Jurkat, Clone E6-1 (cell line): Measurements from ENCODE around the gene ARHGAP24.
"Not testable (repeated sequence)": the region's sequence is repeated elsewhere in the genome, so short reads cannot be mapped to it uniquely, and the experiment has no call there.

Experiments used
- DNase-seq: peaks from one replicate; pipeline ENCODE4 v3.0.0-alpha.2; 2011; ENCODE audit warnings: low read depth, low spot score
- H3K4me3 ChIP-seq: 2 replicates; pipeline ENCODE4 v1.5.1; 2011; ENCODE audit warnings: mild to moderate bottlenecking, low read length, control low read depth, moderate library complexity

The ARHGAP24 gene

DNA sequence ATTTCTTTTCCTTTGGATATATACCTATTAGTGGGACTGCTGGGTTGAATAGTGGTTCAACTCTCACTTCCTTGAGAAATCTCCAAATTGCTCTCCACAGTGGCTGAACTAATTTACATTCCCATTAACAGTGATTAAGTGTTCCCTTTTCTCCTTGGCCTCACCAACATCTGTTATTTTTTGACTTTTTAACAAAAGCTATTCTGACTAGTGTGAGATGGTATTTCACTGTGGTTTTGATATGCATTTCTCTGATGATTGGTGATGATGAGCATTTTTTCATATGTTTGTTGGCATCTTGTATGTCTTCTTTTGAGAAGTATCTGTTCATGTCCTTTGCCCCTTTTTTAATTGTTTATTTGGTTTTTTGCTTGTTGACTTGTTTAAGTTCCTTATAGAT, 471.9 kb downstream of the ARHGAP24 start:
- DNase-seq, result no peak
- no peak overlapping the region for H3K4me3 ChIP-seq

DNA sequence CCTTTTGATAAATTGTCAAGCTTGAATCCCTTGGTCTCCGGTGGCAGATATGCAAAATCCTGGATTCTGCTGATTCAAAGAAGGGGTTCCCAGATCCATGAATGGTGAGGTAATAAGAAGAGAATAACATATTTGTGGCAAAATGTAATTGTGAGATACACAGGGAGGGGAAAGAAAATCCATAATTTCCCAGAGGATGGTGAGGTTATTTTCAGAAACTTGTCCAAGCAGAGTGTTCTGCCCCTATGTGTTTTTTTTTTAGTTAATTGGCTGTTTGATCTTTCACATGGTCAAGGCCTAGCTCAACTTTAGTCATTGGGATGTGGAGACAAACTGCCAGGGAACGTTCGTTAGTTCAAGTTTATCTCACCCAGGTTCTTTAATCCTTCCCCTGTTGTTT, 476.1 kb downstream of the ARHGAP24 start:
- DNase-seq, result no peak
- H3K4me3 ChIP-seq, result no peak overlapping the region

DNA sequence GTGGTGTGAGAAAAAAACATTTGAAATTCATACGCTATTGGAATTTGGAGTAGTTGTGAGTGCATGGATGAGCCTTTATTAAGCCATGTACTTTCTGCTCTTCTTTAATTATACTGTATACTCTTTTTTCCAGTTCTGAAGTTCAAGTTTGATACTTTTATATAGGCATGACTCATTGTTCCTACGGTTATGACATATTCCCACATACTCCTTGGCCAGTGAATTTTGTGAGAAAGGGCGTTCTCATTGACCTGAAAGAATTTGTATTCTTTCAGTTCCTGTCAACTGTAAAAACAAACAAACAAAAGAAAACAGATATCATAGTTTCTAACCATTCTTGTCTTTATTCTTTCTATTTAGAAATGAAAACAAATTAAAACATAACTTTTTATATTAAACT, 477.6 kb downstream of the ARHGAP24 start:
- H3K4me3 ChIP-seq, result no peak overlapping the region
- DNase-seq, result no peak

DNA sequence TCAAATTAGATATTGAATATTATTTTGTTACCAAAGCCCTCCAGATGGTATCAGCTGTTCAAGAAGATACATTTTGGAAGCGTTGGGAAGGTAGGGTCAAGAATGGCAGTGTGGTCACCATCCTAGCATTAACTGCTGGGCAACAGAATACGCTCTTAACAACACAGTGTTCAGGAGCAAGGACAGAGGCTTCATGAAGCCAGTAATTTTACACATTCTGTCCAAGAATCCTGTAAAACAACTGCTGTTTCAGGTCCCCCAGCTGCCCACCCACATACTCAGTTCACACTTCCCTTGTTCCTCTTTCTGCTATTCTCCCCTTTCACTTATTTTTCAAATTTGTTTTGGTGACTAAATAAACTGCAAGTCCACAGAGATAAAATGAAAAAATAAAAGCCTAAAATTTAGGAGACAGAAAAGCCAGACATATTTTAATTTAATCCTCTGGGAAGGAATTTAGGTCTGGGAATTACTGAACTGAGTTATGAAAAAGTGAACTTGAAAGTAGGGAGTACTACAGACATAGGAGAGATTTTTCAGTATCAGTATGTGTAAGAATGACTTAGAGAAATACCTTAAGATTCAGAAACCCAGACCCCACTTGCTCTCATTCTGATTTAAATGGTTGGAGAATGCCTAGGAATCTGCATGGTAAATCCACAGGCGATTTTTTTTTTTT, 478.2 kb downstream of the ARHGAP24 start:
- no peak for DNase-seq
- no peak overlapping the region for H3K4me3 ChIP-seq

DNA sequence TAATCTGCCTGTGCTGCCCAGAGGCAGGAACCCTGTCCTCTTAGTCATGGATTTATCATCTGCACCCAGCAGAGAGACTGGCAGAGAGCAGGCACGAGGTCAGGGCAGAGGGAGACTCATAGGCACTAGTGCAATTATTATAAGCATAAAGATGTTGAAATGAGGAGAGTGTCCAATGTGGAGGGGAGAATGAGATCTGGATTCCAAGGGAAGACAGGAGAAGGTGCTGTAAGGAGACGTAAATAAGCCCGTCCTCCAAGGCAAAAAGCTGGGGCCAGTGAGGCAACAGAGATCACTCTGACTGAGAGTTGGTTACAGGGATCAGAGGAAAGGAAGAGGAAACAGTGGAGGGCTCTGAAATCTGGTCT, 478.7 kb downstream of the ARHGAP24 start:
- no peak for DNase-seq
- no peak overlapping the region for H3K4me3 ChIP-seq

DNA sequence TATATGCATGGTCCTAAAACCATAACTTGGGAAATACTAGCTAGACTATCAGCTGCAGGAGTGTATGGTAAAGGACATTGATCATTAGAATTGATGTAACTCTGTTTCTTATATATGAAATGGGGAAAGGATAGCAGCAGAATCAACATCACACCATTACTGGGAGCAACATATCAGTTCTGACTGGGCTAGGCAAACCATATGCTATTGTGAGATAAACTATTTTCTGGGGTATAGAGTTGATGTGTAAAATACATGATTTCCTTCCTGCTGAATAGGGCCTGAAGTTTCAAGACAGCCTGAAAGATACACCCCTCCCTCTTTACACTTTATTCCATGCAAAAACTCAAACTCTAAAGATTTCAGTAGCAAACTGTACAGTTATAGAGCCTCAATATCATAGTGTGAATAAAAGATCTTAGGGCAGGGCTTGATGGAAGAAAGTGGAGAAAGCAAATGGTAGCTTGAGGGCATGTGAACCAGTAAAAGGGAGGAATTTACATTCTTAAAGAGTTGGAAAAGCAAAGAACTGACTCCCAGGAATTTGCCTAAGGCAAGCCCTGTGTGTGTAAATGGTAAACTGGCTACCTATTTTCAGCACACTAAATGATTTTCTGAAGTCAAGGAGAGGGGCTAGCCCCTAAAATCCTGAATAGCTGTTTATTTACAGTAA, 480.8 kb downstream of the ARHGAP24 start:
- no peak overlapping the region for H3K4me3 ChIP-seq
- no peak for DNase-seq

DNA sequence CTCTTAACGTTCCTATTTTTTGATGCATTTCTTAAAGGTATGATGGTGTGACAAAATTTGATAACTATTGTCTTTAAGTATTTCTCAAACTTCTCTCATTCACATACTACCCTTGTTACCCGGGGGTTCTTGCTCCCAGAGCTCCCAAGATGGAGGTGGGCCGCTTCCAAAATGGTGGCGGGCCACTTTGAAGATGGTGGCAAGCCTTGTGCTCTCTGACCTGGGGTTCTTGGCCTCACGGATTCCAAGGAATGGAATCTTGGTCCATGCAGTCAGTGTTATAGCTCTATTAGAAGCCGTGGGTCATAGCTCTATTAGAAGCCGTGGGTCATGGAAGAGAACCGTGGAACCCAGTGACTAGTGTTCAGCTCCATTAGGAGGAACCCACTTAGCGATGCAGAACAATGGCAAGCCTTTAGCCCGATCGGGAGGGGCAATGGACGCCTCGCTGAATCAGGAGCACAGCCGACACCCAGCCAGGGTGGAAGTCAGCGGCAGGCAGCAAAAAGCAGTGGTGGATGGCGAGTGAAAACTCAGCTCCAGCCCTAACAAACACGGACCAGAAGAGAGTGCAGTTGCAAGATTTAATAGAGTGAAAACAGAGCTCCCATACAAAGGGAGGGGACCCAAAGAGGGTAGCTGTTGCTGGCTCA, 481.5 kb downstream of the ARHGAP24 start:
- no peak for DNase-seq
- H3K4me3 ChIP-seq, result no peak overlapping the region

DNA sequence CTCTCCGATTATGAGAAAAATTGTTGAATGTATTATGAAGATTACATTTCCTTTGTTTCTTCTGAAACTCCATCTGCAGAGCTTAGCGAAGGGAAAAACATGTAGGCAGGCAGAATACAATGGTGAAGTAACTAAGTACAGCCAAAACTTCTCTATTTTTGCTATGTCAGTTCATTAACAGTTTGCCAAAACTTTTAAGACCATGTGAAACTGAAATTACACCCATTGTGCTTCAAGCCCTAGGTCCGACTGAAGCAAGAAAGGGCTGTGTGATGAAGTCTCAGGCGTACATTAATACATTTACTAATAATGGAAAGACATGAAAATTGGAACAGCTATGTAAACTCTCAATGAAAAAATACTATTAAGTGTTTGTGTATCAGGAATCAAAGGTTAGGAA, 486.9 kb downstream of the ARHGAP24 start:
- H3K4me3 ChIP-seq, result no peak overlapping the region

DNA sequence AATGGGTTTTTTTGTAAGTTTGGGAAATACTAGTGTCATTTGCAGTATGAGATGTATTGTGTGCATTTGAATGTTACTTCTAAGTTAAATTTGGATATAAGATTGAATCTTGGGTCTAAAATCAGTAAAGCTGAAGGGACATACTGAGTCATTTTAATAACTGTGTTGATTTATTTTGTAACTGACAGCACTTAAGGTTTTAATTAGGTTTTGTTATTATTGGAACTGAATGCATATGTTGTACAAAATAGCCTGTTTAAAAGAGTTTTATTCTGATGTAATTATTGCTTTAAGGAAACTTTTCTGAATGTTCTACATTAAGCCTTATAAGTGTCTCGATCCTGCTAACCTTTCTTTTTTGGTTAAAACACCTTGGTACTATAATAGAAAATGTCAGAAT, 488.3 kb downstream of the ARHGAP24 start:
- no peak for DNase-seq

More for the DNA sequence above, 486.9 kb downstream of the ARHGAP24 start:
- no peak for DNase-seq

DNA sequence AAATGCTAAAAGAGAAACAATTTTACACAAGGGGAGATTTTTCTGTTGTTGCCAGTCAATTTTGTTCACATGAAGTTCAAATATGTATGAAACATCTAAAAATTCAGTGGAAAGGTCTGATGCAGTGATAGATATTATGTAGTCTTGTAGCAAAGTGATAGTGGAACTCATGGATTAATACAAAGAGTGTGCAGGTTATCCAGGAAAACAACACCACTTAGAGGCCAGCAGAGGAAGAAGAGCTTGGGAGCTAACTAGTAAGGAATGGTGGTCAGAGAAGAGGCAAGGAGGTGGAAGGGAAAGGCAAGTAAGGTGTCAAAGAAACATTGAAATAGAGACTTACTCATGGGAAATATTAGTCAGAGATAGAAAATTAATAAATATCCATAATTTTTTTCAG, 489.3 kb downstream of the ARHGAP24 start:
- H3K4me3 ChIP-seq, result no peak overlapping the region
- no peak for DNase-seq

More for the DNA sequence above, 488.3 kb downstream of the ARHGAP24 start:
- H3K4me3 ChIP-seq, result no peak overlapping the region

DNA sequence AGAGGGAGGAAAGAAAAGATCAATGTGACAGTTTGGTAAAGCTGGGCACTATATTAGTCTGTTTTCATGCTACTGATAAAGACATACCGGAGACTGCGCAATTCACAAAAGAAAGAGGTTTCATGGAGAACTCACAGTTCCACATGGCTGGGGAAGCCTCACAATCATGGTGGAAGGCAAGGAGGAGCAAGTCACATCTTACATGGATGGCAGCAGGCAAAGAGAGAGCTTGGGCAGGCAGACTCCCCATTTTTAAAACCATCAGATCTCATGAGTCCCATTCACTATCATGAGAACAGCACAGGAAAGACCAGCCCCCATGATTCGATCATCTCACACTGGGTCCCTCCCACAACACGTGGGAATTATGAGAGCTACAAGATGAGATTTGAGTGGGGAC, 490.1 kb downstream of the ARHGAP24 start:
- not testable (repeated sequence) for DNase-seq, H3K4me3 ChIP-seq

DNA sequence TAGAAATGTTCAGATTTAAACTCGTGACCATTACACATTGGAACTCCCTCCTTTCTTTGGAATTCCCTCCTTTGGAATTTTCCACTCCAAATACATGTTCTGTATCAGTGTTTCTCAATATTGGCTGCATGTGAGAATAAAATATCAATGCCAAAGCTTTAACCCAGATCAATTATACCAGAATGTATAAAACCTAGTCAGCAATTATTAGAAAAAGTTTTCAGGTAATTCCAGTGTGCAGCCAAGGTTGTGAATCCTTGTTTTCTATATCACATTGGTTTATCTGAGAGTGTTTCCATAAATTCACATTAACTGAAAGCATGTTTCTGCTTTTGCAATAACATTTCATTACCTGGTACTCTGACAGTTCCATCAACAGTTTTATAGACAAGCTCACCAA, 490.6 kb downstream of the ARHGAP24 start:
- DNase-seq, result no peak
- H3K4me3 ChIP-seq, result no peak overlapping the region

DNA sequence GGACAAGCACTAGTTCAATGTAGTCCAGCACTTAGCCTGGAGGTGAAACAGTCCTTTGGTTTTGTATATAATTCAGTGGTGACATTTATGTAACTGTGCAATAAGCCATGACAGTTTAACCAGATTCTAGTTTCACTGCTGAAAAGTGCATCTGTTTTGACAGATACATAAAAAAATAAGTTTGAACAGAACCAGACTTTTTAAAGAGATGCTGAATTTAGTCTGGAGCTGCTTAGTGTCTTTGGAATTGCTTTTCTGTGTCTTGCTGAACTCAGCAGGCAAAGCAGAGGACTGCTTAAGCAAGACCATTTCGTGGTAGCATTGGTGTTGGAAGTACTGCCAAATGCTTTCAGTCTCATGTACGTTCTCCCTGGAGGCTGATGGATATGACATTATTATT, 491.4 kb downstream of the ARHGAP24 start:
- no peak for DNase-seq
- no peak overlapping the region for H3K4me3 ChIP-seq

DNA sequence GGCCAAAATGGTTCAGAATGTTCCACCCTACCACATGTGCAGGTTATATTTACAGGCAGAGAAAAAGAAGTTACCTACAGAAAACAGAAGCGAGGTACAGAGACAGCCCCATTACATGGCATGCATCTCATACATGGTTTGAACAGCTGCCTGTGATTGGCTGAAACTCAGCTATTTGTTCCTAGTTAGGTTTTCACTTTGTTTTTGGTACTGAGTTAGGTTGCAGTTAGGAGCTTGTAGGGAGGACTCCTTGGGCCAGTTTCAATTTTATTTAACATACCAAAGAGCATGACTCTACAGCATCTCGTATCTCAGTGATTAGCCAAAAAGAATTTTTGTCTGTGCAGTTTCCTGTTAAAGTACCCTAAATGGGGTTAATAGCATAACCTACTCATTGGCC, 492.9 kb downstream of the ARHGAP24 start:
- no peak for DNase-seq
- no peak overlapping the region for H3K4me3 ChIP-seq

DNA sequence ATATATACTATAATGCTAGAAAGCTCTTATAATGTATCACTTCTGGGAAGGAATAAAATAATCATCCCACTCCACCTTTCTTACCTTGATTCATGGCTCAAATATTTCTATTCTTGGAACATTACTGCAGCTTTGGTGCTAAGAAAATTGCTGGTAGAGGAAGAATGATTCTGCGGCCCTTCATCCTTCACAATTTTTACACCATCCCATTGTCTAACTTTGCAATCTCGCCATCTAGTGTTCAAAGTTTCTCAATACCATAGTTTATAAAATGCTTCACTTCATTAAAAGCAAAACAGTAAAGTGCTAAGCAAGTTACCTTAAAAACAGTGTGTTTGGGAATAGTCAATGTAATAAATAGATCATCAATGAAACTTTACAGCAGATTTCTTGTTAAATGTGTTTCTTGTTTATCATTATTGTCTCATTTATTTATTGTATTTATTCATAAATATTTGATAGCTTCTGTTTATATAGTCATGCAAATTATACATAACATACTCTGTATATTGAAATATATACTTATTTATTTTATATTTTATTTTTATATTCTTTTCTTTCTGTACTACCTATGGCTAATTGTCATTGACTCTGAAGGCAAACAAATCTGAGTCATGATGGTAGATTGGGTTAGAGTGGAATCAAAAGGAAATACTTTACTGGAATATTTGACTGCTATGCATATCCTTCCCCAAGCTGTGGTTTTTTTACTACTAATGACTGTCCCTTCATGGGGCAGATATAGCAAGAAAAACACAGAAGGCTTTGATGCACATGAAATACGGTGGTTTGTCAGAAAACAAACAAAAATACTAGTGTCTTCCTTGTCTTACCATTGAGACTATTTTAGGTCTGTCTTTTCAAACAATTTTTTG, 494.2 kb downstream of the ARHGAP24 start:
- peak; percentile 18 for DNase-seq
- no peak overlapping the region for H3K4me3 ChIP-seq

DNA sequence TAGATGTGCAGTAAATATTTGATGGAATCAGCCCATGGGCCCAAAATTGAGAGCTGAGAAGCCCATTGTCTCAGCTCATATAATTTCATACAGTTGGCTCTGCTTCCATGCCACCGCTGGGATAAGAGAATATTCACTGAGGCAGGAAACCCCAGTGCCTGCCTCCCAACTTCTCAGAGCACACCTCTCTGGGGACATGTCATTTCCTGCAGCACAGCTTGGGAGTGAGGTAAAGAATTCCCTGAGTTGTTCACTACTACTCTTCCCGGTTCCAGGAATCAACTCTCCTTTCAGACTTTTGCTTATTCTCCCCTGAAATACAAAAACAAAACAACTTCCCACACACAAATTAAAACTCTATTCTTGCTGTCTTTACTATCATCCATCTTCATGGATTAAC, 495.6 kb downstream of the ARHGAP24 start:
- DNase-seq, result no peak
- H3K4me3 ChIP-seq, result no peak overlapping the region

DNA sequence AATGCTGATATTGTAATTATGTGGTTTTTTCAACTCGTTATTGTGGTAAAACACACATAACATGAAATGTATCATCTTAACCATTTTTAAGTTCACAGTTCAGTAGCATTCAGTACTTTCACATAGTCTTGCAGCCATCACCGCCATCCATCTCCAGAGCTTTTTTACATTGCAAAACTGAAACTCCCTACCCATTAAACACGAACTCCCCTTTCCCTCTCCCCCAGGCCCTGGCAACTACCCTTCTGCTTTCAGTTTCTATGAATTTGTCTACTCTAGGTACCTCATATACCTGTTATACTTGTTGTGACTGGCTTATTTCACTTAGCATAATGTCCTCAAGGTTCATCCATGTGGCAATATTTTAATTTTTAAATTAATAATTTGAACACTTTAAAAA, 504.3 kb downstream of the ARHGAP24 start:
- no peak overlapping the region for H3K4me3 ChIP-seq
- no peak for DNase-seq

DNA sequence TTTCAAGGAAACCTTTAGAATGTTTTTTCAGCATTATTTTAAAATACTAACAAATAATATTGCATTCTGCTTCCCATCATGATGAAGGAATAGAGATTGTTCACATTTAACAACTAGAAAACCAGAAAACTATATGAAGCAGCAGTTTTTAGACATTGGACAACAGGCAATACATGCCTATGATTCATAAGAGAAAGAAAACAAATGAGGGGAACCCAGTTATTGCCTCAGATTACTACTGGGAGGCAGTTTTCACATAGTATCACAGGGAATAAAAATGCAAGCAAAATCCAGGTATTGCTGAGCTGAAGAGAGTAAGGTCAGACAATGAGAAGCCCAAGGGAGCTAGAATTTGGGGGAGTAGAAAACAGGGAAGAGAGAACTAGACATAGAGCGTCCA, 511.3 kb downstream of the ARHGAP24 start:
- no peak for DNase-seq
- no peak overlapping the region for H3K4me3 ChIP-seq

DNA sequence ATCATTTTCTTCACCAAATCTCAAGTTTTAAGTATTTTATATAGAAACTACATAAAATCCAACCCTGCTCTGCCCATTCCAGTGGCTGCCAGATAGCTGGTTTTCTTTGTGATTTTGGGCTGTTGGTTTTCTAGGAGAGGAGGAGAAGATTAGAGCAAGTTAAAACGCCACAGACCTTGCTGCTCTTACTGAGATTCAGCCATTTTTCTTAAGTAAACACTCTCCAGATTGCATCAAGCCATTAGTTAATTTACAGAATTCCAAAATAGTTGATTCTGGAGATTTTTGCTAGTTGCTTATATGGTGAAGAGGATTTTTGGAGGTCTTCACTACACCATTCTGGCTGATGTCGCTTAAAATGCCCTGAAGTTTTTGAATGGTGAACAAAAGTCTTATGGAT, 518.7 kb downstream of the ARHGAP24 start:
- DNase-seq, result no peak

DNA sequence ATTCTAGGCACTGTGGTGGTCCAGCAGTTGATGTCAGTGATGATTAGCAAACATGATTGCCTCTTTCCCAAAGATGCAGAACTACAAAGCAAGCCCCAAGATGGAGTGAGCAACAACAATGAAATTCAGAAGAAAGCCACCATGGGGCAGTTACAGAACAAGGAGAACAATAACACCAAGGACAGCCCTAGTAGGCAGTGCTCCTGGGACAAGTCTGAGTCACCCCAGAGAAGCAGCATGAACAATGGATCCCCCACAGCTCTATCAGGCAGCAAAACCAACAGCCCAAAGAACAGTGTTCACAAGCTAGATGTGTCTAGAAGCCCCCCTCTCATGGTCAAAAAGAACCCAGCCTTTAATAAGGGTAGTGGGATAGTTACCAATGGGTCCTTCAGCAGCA, 519.6 kb downstream of the ARHGAP24 start:
- H3K4me3 ChIP-seq, result no peak overlapping the region
- DNase-seq, result no peak

More for the DNA sequence above, 518.7 kb downstream of the ARHGAP24 start:
- H3K4me3 ChIP-seq, result no peak overlapping the region
